SKM-1 (cell line): ENCODE measurements around the gene ITPR1.
"Not testable (repeated sequence)": the region's sequence is repeated elsewhere in the genome, so short reads cannot be mapped to it uniquely, and the experiment has no call there.

Experiments
- DNase-seq: peaks from one replicate; lab custom pipeline; 2025; ENCODE audit not compliant: unreplicated experiment; lab: John Stamatoyannopoulos, UW

The ITPR1 gene

GRCh38 chr3:4753073-4753691, 260.0 kb downstream of the ITPR1 start:
- no peak for DNase-seq

DNA sequence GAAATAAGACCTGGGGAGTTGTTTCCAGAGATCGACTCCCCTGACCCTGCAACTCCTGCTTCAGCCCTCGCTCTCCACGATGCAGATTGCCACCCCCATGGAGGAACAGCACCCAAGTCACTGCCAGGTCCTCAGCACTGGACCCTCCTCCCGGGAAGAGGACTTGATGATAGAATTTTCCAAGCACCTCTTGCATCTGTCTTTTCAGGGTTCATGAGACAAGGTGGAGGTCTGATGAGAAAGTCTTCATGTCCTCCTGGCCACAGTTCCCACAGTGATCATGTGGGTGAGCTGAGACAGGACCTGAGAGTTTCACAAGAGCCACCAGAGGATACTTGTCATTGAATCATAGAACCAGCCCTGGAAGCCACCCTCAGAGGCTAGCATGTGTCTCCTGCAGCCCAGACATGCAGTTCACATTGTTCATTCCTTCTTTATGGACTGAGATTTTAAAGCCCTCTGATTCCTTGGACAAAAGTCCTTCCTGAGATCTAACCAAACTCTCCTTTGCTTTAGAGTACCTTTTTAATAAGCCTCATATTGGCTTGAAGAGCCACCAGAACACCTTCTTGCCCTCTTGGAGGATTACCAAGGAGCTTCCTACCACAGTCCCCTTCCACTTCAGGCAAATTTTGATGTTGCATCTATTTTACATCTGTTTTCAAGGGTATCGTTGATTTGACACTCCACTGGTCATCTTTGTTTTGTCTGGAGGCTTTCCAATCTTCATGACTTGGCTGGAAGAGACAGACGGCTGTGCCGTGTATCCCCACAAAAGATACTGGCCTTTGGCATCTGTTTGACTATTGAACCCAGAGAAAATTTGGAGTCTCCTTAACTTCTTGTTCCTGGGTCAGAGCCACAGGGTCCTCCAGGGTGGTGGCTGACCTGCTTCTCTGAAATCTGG, 261.3 kb downstream of the ITPR1 start:
- DNase-seq: no peak

DNA sequence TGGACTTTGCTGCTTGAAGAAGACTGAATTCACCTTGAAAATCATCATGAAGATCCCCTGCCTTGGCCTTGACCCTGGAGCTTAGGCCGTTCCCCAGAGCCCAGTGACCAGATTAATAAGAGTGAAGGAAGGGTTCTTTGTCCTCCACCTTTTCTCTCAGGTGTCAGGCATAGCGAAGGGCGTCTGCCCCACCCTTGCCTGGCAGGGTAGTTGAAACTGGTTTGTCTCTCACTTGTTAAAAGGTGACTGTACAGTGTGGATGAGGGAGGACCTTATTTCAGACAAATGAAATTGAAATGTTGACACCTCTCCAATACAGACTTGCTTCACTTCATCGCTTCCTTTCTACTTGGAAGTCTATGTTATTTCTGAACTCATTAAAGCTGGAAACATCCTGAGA, 262.4 kb downstream of the ITPR1 start:
- DNase-seq: no peak

DNA sequence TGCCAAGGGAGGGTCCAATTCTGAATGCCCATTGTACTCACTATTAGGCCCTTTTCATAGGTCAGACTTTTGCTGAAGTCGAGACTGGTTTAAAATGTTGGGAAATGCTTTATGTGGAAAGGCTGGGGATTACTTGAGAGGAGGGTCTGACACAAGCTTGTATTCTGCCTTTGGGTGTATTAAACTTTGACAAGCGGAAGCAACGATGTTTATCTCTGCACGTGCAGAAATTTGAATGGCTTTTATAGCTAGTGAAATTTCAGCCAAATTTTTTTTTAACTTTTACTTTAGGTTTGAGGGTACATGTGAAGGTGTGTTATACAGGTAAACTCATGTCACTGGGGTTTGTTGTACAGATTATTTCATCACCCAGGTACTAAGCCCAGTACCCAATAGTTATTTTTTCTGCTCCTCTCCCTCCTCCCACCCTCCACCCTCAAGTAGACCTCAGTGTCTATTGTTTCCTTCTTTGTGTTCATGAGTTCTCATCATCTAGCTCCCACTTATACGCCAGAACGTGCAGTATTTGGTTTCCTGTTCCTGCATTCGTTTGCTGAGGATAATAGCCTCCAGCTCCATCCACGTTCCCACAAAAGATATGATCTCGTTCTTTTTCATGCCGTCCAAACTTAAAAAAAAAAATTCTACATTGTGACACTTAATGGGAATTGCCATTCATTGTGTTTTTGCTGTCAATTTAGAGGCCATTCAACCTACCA, 263.1 kb downstream of the ITPR1 start:
- no peak for DNase-seq

- DNase-seq: no peak
Measured at GRCh38 chr3:4756855-4757574, 263.9 kb downstream of the ITPR1 start.

- DNase-seq: no peak
Measured at GRCh38 chr3:4757575-4758248, 264.6 kb downstream of the ITPR1 start.

DNA sequence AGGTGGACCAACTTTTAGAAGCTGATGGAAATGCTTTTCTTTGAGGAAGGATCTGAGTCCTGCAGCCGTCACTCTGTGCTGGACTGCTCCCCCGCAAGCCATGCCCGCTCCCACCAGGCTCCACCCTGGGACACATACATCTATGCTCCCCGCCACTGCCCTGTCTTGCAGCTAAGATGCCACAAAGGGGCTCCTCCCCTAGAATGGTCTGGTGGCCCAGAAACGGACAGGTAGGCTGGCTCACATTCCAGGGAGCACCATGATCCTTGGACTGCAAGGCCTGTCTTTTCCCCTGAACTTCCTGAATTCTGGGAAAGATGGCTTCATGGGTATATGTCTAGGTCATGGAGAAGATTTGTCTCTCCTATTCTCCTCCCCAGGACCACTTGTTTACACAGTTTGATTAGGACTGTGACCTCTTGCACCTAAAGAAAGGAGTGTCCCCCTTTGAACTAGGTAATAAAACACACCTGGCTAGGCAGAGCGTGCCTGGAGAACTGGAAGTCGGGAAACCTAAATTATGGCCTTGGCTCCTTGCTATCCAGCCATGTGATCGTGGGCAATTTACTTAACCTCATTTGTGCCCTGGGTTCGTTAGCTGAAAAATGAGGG, 265.2 kb downstream of the ITPR1 start:
- DNase-seq: no peak

- DNase-seq: no peak
Measured at GRCh38 chr3:4758957-4759656, 266.0 kb downstream of the ITPR1 start.

DNA sequence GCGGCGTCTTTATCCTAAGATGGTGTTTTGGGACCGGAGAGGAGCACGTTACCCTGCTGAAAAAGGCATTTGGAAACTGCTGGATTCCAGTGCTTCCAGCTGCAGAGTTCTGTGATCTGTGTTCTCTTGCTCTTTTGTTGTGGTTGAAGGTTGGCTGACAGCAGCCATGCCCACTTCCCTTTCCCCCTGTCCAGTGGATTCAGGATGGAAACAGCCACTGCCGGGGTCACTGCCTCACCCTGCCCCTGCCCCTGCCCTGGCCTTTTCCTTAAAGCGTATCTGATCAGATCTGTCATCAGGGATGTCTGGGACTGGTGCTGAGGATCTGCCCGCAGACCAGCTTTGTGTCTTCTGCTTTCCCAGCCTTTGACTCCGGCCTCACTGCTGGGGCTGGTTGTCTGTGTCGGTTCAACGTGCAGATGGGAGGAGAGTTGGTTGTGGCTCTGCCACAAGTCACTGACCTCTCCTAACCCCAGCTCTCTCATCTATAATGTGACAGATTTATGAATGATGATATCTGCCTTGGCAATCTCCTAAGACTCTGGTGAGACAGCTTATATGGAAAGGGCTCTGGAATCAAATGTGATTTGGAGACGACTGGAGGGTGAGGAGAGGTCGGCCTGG, 266.7 kb downstream of the ITPR1 start:
- no peak for DNase-seq

GRCh38 chr3:4761759-4762158, 268.6 kb downstream of the ITPR1 start:
- DNase-seq: no peak

DNA sequence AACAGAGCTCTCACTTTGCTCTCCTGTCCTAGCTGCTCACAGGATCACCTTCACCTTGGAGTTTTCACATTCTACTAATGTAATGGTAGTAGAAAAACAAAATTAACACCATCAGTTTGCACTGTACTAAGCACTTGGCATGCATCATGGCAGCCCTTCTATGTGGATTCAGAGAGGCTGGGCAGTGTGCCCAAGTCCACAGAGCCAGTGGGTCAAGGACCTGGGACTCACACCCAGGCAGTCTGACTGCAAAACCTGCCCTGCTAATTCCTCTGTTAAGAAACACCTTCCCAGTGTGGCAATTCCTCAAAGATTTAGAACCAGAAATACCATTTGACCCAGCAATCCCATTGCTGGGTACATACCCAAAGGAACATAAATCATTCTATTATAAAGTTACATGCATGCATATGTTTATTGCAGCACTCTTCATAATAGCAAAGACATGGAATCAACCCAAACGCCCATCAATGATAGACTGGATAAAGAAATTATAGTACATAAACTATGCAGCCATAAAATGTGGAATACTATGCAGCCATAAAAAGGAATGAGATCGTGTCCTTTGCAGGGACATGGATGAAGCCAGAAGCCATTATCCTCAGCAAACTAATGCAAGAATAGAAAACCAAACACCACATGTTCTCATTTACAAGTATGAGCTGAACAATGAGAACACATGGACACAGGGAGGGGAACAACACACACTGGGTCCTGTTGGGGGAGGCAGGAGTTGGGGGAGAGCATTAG, 269.5 kb downstream of the ITPR1 start:
- not testable (repeated sequence) for DNase-seq

GRCh38 chr3:4763604-4764247, 270.6 kb downstream of the ITPR1 start:
- no peak for DNase-seq

DNA sequence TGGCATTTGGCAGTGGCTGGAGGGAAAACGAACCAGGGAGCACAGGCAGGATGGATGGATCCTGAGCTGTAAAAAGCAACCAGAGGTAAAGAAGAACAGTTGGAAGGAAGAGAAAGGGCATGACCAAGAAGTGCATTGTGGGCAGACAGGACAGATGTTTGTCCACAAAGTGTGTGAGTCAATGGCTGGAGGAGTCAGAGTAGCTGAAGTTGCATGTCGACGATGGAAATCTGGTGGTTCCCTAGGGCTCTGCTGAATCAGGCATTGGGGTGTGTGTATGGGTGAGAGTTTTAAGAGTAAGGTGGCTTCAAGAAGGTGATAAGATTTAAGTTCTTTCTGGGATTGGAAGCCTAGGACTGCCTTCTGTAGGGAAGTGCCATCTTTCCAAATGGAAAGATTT, 272.1 kb downstream of the ITPR1 start:
- no peak for DNase-seq

GRCh38 chr3:4766263-4766662, 273.1 kb downstream of the ITPR1 start:
- DNase-seq: no peak

DNA sequence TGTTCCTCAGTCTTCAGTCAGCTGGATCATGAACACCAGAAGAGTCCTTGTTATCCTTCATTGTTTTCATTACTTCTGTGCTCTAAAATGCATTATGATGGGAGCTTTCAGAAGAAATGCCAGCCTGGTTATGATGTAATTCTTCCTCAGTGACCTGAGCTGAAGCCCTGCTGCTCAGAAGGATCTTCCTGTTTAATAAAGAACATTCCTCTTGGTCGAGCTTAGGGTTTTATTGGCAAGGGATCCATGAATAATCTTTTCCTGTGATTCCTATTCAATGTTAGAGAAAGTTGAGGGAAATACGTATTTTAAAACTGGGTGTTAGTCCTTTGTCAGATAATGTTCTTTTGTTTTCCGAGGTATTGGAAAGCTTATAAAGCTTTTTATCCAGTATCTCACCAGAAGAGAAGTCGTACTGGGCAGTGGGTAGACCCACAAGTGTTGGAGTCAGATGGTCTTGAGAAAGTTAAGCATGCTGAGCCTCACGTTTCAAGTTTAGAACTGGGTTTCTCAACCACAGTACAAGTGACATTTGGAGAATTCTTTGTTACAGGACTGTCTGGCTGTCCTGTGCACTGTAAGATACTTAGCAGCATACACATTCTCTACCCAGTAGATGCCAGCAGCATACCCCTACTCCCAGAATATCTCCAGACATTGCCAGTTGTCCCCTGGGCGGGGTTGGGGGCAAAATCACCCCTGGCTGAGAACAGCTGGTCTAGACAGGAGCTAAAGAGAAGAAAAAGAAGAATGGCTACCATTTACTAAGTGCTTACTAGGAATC, 273.8 kb downstream of the ITPR1 start:
- DNase-seq: no peak

GRCh38 chr3:4768021-4768420, 274.9 kb downstream of the ITPR1 start:
- DNase-seq: no peak

- no peak for DNase-seq
Measured at GRCh38 chr3:4768521-4768920, 275.4 kb downstream of the ITPR1 start.
